Activated gamma-delta T cell treated with Interleukin-2 at 50 U/mL for 16 hours (primary cell): ENCODE measurements around the gene PRRT1.
"Not testable (repeated sequence)": the region's sequence is repeated elsewhere in the genome, so short reads cannot be mapped to it uniquely, and the experiment has no call there.

ENCODE experiments used
- DNase-seq: peaks from one replicate; pipeline ENCODE4 v3.0.0-alpha.2; 2020

The PRRT1 gene

GRCh38 chr6:32148289-32149091 lies 3.2 kb downstream of the PRRT1 start:
- DNase-seq: peak; percentile 69

GRCh38 chr6:32147401-32148132 lies 4.2 kb downstream of the PRRT1 start:
- no peak for DNase-seq

- DNase-seq: no peak
Measured at GRCh38 chr6:32146687-32147086, 5.1 kb downstream of the PRRT1 start.

- DNase-seq: no peak
Measured at GRCh38 chr6:32146287-32146686, 5.5 kb downstream of the PRRT1 start.

- DNase-seq: not testable (repeated sequence)
Measured at GRCh38 chr6:32144238-32144637, 7.5 kb downstream of the PRRT1 start.

GRCh38 chr6:32140420-32141046 lies 11.2 kb downstream of the PRRT1 start:
- DNase-seq: no peak

GRCh38 chr6:32139590-32139989 lies 12.1 kb downstream of the PRRT1 start:
- no peak for DNase-seq

GRCh38 chr6:32137454-32137853 lies 14.3 kb downstream of the PRRT1 start:
- DNase-seq: no peak

GRCh38 chr6:32133786-32134185 lies 18.0 kb downstream of the PRRT1 start:
- no peak for DNase-seq

GRCh38 chr6:32132110-32132509 lies 19.6 kb downstream of the PRRT1 start:
- DNase-seq: no peak

GRCh38 chr6:32131439-32131948 lies 20.2 kb downstream of the PRRT1 start:
- DNase-seq: no peak

GRCh38 chr6:32129297-32130088 lies 22.2 kb downstream of the PRRT1 start:
- DNase-seq: no peak

GRCh38 chr6:32128751-32129296 lies 22.9 kb downstream of the PRRT1 start:
- no peak for DNase-seq

GRCh38 chr6:32127717-32128592 lies 23.8 kb downstream of the PRRT1 start, which contains the start of gene ATF6B:
Gene ATF6B (minus strand): TSS chr6:32128246. CDS start chr6:32128207, 39 bp downstream.
- DNase-seq: peak; percentile 97

- no peak for DNase-seq
Measured at GRCh38 chr6:32127409-32127716, 24.4 kb downstream of the PRRT1 start.

GRCh38 chr6:32126880-32127279 lies 24.9 kb downstream of the PRRT1 start:
- DNase-seq: no peak

- no peak for DNase-seq
Measured at GRCh38 chr6:32123681-32124080, 28.1 kb downstream of the PRRT1 start.

GRCh38 chr6:32120573-32121059 lies 31.1 kb downstream of the PRRT1 start:
- no peak for DNase-seq

GRCh38 chr6:32118782-32119628 lies 32.7 kb downstream of the PRRT1 start:
- peak; percentile 57 for DNase-seq

- DNase-seq: no peak
Measured at GRCh38 chr6:32117461-32117860, 34.3 kb downstream of the PRRT1 start.
